NCI-H2029 (cell line): ENCODE data around the gene KCNA10.

Experiments
- DNase-seq: peaks from one replicate; lab custom pipeline; 2025; lab: John Stamatoyannopoulos, UW

KCNA10 gene

DNA sequence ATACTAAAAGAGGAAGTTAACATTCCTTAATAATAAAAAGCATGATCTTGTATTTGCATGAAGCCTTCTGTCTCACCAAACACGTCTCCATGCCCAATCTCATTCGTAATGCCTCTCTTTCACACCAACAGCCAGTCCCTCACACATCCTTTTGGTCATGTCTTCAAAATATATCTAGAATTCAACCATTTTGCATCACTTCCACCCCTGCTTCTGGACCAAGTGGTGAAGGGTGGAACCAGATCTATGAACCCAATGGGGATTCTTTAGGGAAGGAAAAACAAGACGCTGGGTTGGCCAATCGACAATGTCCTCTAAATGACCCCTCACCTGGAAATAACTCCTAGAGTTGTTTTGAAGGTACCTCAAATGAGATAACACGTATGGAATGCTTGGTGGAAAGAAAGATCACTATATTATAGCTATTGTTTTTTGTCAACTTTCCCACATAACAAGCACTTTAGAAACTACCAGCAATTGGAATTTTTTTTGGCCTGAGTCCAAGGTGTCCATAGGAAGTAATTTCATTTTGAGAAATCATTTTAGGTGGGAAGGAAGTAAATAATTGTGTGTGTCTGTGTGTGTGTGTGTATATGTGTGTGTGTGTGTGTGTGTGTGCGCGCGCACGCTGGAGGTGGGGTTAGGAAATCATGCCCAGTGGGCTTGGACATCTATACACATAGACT lies at the start of gene KCNA10:
Gene KCNA10 (minus strand): TSS at position 51 of the 686 bp plus-strand sequence. CDS start 388 bp downstream, outside the sequence.
- no peak for DNase-seq

DNA sequence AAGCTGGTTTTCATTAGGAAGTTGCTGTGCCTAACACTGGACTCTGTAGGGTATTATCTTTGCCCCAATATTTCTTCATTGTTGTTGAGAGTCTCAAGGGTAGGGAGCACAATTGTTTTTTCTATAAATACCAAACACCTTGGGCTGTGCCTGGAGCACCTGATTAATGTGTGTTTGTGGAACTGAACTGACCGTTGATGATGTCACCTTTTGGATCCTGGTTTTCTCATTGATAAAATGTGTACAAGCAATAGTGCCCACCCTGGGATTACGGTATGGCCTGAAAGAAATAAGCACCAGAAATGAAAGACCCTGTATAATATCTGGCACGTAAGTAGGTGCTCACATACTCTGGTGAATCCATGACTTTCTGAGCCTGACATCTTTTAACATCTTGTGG lies 47.9 kb upstream of the KCNA10 start:
- no peak for DNase-seq

DNA sequence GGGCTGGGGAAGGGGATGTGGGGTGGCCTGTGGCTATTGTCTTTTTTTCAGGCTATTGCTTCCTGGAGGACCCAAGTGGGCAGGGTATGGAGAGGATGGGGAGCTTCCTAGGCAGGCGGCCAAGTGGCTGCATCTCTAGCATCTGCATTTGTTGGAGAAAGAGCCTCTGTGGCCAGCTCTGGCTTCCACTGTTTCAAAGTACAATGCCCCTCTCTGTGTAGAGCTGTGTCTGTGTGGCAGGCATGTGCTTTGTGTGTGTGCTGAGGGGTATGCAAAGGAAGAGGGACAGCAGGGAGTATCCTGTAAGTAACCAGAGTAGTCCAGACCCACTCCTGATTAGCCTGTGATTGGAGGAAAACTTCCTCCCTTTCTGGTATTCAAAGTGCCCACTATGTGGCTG lies 46.6 kb upstream of the KCNA10 start:
- no peak for DNase-seq

DNA sequence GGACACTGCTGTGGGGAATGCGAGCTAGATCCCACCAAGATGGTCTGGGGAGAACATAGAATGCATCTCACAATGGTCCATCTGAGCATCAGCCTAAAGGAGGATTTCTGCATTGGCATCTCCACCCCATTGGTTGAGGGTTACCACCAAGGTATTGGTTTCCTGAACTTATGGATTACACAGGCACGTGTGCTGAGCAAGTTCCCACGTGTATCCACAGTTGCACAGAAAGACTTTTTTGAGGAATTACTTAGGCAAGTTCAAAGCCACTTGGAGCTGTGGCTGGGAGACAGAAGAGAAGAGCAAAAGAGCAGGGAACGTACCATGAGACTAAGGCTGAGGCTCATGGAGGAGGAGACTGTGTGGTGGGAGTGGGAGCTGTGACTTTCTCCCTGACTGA lies 44.1 kb upstream of the KCNA10 start:
- no peak for DNase-seq

DNA sequence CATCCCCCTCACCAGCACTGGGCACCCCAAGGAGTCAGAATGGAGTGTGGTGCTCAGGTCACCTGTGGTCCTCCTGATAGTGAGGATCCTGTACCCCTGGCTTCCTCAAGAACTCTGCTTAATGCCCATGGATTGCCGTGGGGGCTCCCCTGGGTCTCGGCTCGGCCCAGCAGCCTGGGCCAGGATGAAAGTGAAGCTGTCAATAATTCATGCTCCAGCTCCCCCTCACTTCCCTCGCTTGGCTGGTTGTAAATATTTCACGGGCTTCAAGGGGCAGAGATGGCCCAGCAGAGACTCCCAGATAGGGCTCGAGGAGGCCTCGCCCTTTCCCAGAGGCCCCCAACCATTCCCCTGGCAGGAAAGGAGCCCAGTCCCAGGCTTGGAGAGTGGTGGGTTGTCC lies 42.6 kb upstream of the KCNA10 start:
- no peak for DNase-seq

DNA sequence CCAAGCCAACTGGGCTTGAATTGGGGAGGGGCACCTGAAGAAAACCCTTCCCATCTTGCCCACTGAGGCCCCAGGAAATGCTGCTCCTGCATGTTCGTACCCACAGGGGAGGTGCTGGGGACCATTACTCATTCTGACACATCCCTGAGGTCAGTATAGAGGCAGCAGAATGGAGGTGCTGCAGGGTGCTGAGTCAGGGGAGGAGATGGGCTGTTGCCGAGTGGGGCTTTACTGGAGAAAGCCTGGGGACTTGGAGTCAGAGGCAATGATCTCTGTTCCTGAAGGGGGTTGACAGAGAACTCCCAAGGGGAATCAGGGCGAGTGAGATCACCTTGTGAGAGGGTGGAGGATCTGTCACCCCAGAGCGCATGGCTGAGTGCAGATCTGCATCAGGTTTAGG lies 40.2 kb upstream of the KCNA10 start:
- no peak for DNase-seq

DNA sequence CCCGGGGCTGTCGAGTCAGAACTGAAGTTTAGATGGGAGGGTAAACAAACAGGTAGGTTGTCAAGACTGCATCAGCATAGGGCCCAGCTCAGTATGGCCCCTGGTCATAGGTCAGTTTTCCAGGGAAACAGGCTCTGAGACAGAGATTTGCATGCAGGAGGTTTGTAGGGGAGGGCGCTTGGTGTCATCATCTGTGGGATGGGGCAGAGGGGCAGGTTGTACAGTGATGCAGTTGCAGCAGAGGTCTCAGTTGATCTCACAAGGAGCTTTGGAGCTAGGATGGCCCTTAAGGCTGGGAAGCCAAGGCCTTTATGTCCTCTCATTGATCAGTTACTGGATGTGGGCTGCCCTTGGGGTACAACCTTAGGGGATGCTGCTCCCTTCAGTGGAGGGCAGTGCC lies 38.5 kb upstream of the KCNA10 start:
- no peak for DNase-seq

DNA sequence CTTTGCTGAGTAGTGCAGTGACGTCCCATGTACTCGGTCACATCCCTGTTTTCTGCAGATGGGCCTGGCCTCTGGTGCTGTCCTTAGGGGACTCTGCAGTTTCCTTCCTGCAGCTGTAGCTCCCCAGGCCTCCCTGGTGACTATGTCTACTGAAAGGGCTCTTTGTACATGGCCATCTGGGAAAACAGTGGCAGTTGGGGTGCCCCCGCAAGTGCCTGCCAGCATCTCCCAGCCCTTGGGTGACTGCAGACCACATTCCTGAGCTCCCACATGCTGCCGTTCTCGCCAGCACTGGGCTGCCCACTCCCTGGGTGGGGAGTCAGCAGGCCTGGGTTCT lies 37.5 kb upstream of the KCNA10 start:
- no peak for DNase-seq

DNA sequence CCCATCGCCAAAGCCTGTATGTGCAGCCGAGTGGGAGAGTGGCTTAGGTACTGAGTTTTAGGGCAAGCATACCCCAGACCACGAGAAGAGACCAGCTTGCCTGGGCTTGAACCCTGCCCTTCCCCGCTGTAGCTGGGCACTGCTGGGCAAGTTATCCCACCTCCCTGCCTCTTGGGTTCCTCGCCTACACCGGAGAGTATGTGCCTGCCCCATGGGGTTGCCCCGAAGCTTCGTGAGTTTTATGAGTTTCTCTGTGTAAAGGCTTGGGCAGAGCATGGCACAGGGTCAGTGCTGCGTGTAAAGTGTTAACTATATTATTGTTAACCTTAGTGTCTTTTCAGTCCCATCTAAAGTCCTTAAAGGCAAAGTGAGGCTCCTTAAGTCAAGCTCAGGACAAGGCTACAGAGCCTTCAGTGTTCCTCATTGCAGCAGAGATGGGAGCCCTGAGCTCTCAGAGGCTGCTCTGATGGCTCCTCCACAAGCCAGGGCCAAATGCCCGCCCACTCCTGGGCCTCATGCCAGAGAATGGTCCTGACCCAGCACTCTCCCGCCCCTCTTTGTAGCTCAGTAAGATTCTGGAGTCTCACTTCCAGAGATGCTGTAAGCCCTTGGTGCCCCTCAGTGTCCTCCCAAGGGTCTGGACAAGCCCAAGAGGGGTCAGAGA lies 37.0 kb upstream of the KCNA10 start:
- no peak for DNase-seq

DNA sequence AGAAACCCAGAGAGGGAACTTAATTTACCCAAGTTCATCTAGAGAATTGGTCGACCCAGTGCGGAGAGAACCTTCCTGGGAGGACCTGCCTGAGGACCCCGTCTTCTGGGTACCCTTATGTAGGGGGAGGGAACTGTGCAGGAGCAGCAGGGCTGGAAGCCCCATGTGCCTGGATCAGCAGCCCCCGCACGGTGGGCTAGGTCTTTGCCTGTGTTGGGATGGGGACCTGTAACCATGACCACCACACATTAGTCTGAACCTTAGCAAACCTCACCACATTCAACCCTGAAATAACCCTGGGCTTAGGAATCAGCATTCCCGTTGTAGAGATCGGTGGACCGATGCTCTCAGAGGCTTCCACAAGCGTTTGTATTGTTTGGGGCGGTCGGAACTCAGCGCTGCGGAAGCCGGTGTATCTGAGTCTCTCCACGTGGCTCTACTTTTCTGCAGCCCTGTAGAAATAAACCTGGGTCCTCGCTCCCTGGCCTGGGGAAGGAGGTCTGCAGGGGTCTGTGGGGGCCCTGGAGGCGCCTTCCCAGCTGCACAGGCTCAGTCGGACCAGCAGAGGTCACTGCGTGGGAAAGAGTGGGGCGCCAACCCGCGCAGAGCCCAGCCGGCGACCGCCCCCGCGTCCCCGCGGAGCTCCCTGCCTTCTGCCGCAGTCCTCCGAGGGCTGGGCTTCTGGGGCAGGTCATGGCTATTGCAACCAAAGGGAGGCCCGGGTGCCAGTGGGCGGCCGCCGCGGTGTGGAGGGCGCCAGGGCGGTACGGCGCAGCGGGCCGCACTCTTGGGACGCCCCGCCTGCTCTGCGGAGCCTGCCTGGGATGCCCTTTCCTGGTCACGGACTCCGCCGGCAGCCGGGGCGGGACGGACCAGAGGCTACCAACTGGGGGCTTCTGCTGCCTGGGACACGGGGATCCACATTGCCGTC lies 36.2 kb upstream of the KCNA10 start:
- no peak for DNase-seq

DNA sequence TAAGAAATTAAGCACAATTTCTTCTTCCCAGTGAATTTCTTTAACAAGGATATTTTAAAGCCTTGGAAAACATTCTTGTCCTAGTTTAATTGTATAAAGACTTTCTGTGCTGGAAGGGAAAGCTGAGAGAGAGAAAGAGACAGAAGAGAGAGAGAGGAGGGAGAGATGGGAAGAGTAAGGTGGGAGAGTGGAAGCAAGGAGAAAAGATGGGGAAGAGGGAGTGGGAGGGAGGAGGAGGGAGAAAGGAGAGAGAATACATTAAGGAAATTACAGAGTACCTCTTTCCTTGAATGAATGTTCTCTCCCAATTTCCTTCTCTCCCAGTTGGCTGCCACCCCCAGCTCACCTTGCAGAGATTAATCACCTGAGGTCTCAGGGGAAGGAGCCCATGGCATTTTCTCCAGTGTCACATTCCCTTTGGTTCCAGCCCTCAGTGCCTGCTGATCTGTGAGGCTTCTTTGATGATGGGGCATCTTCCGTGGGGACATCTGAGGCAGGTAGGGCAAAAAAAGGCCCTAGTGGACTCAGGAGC lies 32.4 kb upstream of the KCNA10 start:
- DNase-seq = no peak

DNA sequence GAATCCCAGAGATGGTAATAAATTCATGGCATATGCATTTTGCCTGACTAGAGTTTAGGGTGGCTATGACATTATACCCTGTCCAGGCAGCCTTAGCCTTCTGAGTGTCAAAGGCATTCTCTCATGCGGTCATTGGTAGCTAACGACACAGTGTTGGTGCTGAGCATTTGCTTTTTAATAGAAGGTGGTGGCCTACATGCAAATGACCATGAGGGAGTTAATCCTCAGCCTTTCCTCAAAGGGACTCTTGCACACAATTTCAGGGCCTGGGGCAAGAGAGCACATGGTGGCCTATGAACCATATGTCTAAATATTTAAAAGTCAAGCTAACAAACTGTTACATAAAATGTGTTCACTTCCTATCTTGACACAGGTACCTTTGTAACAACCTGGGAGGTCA lies 30.9 kb upstream of the KCNA10 start:
- DNase-seq = no peak

DNA sequence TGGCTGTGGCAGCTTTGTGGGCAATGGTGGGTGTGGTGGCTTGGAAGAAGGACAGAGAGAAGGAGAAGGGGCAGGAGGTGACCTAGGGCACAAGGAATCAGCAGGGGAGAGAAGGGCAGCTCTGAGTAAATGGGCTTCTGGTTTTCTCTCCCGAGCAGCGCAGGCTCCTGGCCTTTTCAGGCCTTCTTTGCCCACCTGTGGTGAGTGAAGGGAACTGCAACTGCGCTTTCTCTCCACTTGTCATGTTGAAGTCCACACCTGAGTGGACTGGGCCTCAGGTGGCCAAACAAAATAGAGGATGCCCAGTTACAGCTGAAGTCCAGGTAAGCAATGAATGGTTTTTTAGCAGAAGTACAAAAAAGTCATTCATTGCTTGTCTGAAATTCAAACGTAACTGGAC lies 29.4 kb upstream of the KCNA10 start:
- DNase-seq = peak; percentile 31

DNA sequence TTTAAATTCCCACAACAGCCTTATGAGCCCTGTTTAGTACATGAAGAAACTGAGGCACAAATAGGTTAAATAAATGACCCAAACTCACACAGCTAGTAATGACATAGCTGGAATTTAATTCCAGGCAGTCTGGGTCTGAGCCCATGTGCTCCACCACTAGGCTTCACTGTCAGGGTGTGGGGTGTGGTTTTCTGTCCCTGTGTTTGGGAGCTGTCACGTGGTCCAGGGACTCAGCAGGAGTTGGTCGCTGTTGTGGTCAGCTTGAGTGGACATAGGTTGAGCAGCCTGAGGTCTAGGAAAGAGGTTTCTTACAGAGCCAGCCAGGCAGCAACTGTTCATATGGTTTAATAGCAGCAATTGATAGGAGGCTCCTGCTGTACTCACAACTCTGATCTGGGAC lies 28.0 kb upstream of the KCNA10 start:
- no peak for DNase-seq

DNA sequence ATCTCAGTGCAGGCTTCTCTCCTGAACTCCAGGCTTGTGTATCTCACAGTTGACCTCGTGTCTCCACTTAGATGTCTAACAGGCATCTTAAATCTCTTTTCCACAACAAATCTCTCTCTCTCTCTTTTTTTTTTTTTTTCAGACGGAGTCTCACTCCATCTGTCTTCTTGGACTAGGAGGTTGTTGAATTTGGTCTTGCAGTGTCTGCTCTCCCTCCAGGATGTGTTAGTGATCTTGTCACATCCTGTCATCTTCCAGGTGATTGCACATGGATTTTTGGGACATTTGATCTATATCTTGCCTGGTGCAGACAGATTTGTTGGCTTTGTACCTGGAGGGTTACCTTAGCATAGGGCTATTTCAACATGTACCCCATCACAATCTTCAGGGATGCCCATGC lies 26.5 kb upstream of the KCNA10 start:
- DNase-seq = no peak

DNA sequence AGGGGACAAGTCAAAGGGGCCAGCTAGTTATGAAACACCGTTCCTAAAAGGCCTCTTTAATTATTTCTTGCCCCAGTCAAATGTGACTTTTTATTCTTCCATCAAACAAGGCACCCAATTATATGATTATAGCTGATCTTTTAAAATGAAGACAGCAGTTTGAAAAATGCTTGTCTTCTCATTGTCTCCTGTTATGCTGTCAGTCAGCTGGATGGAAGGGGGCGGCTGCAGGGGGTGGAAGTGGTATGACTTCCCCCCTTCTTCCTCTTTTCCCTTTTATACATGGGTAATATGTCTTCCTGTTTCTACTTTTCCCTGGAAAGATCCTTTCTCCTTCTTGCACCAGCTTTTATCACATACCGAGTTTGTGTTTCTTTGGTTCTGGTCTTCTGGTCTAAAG lies 25.8 kb upstream of the KCNA10 start:
- no peak for DNase-seq

DNA sequence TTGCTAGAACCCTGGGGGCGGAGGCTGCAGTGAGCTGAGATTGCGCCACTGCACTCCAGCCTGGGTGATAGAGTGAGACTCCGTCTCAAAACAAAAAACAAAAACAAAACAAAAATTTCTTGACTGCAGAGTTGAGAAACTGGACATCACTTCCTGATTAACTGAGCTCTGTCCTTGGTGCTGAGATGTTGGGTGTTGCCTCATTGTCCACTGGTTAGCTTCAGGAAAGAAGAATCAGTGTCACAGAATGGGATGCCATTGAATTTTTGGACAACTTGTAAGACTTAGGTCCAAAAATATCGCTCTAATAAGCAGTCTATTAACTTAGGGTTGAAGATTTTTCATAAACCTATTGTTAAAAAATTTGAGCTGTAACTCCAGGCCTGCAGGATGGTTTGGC lies 23.8 kb upstream of the KCNA10 start:
- DNase-seq = no peak

DNA sequence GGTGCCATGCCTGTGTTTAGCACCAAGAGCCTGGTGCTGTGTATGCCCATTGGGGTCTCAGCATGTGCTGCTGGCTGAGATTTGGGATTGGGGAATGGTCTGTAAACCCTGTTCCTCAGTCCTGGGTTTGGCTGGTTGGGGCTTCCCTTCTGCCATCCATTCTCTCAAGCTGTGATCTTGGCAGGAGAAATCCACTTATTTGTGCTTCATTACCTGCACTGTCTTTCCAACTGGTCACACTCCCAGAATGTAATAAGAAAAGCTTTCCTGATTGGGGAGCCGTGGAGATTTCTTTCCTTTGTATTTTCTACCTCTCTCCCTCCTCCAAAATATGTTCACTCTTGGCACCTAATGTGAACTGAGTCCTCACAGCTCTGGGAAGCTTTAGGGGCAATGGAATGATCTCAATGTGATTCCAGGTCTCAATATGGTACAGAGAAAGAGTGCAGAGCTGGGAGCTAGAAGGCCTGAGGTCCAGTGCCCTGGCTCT lies 23.0 kb upstream of the KCNA10 start:
- DNase-seq = no peak

DNA sequence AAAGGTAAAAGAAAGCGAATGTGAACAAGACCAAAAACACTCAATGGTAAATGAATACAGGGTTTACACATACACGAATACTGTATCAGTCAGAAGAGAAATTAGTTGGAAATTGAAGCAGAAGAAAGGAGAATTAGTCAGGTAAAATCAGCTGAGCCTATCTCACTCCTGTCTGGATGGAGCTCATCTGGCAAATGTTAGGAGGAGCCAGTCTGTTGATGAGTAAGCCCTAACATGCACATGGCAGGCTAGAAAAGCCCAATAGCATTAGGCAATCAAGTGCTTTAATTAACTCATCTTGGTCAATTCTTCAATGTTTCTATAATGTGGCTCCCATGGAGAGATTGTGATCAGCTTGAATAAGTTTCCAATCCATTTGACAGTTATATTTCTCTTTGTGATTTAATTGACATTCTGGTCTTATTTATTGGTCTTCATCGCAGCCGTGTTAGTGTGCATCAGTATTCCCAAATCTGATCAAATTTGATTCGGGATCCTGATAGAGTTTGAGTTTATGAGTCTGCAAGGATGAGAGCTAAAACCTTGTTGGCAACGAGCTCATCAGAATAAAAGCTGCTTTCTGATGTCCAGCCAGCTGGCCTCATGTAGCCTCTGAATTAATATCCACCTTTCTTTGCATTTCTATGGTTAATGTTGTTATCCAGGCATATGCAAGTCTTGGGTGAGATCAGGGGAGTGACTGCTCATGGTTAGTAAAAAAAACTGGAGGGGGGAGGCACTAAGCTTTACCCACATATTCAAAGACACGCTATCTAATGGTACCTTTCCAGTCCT lies 22.1 kb upstream of the KCNA10 start:
- no peak for DNase-seq

DNA sequence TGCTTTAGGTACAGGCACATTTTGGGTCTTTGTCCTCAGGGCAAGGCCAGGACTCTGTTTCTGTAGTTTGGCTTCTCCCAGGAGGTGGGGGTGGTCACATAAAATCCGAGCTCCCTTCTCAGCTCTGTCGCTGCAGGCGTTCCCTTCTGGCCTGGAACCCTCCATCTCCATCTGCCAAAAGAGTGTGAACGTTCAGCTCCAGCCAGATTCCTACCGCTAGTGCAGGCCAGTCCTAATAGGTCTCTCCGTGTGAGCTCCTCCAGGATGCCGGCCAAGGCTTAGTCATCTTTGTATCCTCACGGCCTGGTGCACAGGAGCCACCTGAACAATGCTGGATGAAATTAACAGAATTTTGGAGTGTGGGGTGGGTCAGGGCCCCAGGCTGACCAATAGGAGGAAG lies 19.9 kb upstream of the KCNA10 start:
- DNase-seq = no peak

DNA sequence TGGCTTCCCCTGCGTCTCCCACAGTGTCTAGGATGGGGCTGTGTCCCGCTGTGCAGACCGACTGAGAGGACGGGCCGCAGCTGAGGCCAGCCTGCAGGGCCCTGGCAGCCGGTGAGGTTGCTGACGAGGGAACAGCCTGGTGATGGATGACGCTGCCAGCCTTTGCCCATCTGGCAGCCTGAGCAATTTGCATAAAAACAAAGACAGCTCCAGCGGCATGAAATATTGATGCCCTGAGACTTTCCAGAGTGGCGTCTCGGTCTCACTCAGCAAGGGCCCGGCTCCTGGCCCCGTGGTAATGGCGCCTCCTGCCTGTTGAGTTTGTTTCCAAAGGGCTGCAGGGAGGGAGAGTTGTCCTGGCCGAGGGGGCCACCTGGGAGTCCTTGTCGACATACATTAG lies 19.1 kb upstream of the KCNA10 start:
- no peak for DNase-seq

DNA sequence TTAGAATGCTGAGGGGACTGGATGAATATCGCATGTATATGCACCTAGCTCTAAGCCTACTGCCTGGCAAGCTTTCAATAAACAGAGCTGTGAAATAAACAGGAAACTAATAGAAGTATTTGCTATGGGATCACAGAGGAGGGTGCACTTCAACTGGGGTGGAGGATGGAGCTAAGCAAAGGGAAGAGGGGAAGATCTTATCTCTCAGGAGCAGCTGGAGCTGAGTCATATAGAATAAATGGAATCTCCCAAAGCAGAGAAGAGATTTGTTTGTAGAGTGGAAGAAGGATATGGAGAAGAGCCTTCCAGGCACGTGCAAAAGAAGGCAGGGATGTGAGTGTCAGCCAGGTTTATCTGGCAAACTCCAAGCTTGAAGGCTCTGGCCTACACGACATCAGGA lies 17.0 kb upstream of the KCNA10 start:
- peak; percentile 57 for DNase-seq
